Vagina (tissue), 2 donors: Measurements from ENCODE around the gene KDM4B.

Experiments used
- CTCF ChIP-seq, 3 experiments: fragments of 450-650 bp in 2 of 3; fragments of 200-600 bp in 1 of 3; sonication (generic) in 1 of 3; IDR thresholded peaks; one replicate each; pipeline ENCODE4 v1.5.1; 2017 to 2019; ENCODE audit warnings: antibody characterized with exemption in 3 of 3, mild to moderate bottlenecking in 2 of 3, moderate library complexity in 2 of 3
- POLR2A ChIP-seq, 2 donors: fragments of 450-650 bp; IDR thresholded peaks; one replicate each; pipeline ENCODE4 v1.6.1; 2017; ENCODE audit warnings: antibody characterized with exemption in 2 of 2, mild to moderate bottlenecking in 2 of 2, moderate library complexity in 2 of 2

GRCh38 chr19:5108123-5108596 lies 139.2 kb downstream of the KDM4B start:
- TF ChIP-seq CTCF (IDR thresholded peaks at IDR 0.05) (no peak), POLR2A (IDR thresholded peaks at IDR 0.05) (no peak)
